Astrocyte (in vitro differentiated cells and primary cell): ENCODE measurements around the gene LBHD1. TPM values are rescaled to one million over a fixed set of nuclear protein-coding genes. Genes with fewer than 3 reads are reported as not detected.

Source experiments
- total RNA-seq: library from RNA; stranded (reverse); gene quantifications from 2 replicates; pipeline ENCODE4 v1.2.1, GENCODE V29; 2021

LBHD1 gene
- total RNA-seq, 1 donor from 2014 or later: 8.0 TPM

Other genes starting within 250 kb of the LBHD1 start
- 305 and 378 TPM in 2 replicates for gene AHNAK, start 125.5 kb downstream of the LBHD1 start, total RNA-seq
- 1,185 and 1,298 TPM in 2 replicates for gene EEF1G, start 98.4 kb downstream of the LBHD1 start, total RNA-seq
- 16.8 and 18.3 TPM in 2 replicates for gene TUT1, start 80.7 kb downstream of the LBHD1 start, total RNA-seq
- 123 and 136 TPM in 2 replicates for gene MTA2, start 70.4 kb downstream of the LBHD1 start, total RNA-seq
- gene EML3, start 59.5 kb downstream of the LBHD1 start, total RNA-seq: 25.5 and 29.8 TPM in 2 replicates
- 0.79 and 1.3 TPM in 2 replicates for gene ROM1, start 59.0 kb downstream of the LBHD1 start, total RNA-seq
- 52.4 and 54.5 TPM in 2 replicates for gene B3GAT3, start 50.3 kb downstream of the LBHD1 start, total RNA-seq
- 323 and 344 TPM in 2 replicates for gene GANAB, start 25.7 kb downstream of the LBHD1 start, total RNA-seq
- 16.7 and 18.4 TPM in 2 replicates for gene INTS5, start 19.0 kb downstream of the LBHD1 start, total RNA-seq
- 60.0 and 69.8 TPM in 2 replicates for gene C11orf98, start 7.1 kb downstream of the LBHD1 start, total RNA-seq
- 15.6 and 23.3 TPM in 2 replicates for gene CSKMT, start 7.0 kb downstream of the LBHD1 start, total RNA-seq
- gene UQCC3, start 594 bp downstream of the LBHD1 start, total RNA-seq: 7.2 and 8.7 TPM in 2 replicates
- gene UBXN1, start 6.8 kb upstream of the LBHD1 start, total RNA-seq: 80.0 and 89.8 TPM in 2 replicates
- gene LRRN4CL, start 17.3 kb upstream of the LBHD1 start, total RNA-seq: 0.17 and 0.43 TPM in 2 replicates
- 51.1 and 55.0 TPM in 2 replicates for gene BSCL2, start 35.2 kb upstream of the LBHD1 start, total RNA-seq
- 0.46 TPM in 1 of 2 replicates, not detected in the other for gene GNG3, start 35.4 kb upstream of the LBHD1 start, total RNA-seq
- gene HNRNPUL2, start 55.2 kb upstream of the LBHD1 start, total RNA-seq: 39.9 and 40.0 TPM in 2 replicates
- 51.9 and 60.8 TPM in 2 replicates for gene TTC9C, start 56.2 kb upstream of the LBHD1 start, total RNA-seq
- 11.0 and 11.2 TPM in 2 replicates for gene ZBTB3, start 81.9 kb upstream of the LBHD1 start, total RNA-seq
- 88.3 and 89.1 TPM in 2 replicates for gene POLR2G, start 89.3 kb upstream of the LBHD1 start, total RNA-seq
- 14.7 and 15.1 TPM in 2 replicates for gene TAF6L, start 99.1 kb upstream of the LBHD1 start, total RNA-seq
- 51.3 and 57.5 TPM in 2 replicates for gene TMEM179B, start 115.1 kb upstream of the LBHD1 start, total RNA-seq
- gene TMEM223, start 119.7 kb upstream of the LBHD1 start, total RNA-seq: 7.8 and 11.3 TPM in 2 replicates
- gene NXF1, start 133.2 kb upstream of the LBHD1 start, total RNA-seq: 51.4 and 55.9 TPM in 2 replicates
- gene STX5, start 159.8 kb upstream of the LBHD1 start, total RNA-seq: 44.2 and 45.7 TPM in 2 replicates
- gene TEX54, start 160.6 kb upstream of the LBHD1 start, total RNA-seq: not detected in 2 replicates
- 46.8 and 53.5 TPM in 2 replicates for gene WDR74, start 167.3 kb upstream of the LBHD1 start, total RNA-seq
- 588 and 592 TPM in 2 replicates for gene SLC3A2, start 208.6 kb upstream of the LBHD1 start, total RNA-seq
- gene CHRM1, start 249.1 kb upstream of the LBHD1 start, total RNA-seq: not detected in 2 replicates